HG03097 (cell line): ENCODE results near the gene IL1RAP.
"Not testable (repeated sequence)": the region's sequence is repeated elsewhere in the genome, so short reads cannot be mapped to it uniquely, and the experiment has no call there.

Experiments used
- ATAC-seq: cut with Tn5 transposase; IDR thresholded peaks from one replicate; pipeline ENCODE4 v1.9.1; 2021; ENCODE audit not compliant: unreplicated experiment, low FRiP score

IL1RAP gene

DNA sequence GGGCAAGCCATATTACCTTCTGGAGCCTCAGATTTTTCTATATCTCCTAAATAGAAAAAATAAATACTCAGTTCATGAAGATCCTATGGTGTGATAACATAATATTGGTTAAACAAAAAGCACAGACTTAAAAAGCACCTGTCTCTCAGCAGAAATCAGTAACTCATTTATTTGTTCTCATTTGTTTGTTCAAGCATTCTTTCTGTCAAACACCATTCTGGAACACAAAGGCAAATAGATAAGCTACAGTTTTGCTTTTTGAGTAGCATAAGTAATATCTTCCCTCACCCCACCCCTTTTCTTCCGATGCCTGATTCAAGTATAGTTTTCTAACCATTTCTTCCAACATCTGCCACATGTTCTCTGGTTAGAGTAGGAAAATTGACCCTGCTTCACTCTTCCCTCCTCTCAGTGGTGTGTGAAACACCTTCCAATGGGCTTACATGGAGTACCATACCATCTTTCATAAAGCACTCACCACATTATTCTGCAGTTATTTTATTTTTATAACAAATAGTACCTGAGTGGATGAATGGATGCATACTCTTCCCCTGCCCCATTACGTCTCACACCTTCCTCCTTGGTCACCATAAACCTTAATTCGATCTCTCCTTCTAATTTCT is 8.4 kb upstream of the IL1RAP start:
- ATAC-seq, result no peak

DNA sequence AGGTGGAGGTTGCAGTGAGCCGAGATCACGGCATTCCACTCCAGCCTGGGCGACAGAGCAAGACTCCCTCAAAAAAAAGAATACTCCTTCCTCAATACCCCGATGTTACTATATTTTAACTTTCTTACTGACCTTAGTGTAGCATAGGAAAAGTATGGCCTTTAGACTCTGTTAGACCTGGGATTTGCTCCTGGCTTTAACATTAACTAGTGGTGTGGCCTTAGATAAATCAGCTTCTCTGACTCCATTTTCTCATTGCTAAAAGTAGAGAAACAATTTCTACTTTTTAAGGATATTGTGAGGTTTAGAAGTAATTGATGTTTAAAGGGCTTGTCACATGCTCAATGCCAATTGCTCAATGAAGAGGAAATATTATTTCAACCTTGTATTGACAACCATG is 7.6 kb upstream of the IL1RAP start:
- no peak for ATAC-seq

DNA sequence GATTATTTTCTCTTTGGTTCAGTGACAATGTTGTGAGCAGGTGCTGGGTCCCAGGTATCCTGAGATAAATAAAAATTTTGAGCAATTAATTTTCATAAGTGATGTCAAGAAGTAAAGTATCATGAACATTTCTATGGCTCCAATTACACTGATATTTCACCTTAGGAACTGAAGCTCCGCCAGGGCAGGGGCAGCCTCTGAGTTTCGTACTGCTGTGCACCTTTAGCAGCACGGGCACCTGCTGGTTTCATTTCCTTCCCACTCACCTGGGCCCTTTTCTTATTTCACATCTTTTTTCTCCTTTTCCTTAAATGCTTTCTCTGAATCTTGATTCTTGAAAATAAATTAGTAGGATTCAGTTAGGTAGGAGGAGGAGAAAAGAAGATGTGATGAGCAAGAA is 1.2 kb upstream of the IL1RAP start:
- ATAC-seq, result no peak

DNA sequence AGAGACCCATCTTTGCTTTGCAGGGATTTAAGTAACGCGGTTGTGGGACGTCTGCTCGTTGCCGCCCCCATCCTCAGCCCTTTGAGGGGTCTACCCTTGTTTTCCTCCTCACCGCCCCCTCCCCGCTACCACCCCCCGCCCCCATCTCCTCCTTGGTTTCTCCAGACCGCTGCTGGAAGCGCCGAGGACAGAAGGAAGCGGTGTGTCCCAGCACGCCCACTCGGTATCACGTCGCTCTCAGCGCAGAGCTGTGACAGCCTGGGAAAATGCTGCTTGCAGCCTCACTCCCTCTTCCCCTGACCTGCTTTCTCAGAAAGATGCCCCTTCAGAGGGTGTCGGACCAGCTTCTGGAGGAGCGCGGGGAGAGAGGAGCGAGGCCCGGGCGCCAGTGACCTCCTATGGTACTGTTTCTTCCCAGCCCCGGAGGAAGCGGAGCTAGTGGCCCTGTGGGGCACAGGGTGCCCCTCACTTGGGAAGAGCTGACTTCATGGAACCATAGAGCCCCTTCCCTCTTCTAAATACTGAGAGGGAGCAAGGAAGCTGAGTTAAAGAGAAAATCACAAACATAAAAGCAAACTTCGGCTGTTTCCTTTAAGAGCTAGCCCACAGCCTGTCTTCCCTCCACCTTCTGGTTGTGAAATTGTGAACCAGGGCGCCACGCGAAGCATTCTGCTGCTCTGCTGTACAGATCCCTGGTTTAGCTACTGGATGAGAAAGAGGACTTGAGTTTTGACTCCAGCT is 698 bp downstream of the IL1RAP start:
- no peak for ATAC-seq

DNA sequence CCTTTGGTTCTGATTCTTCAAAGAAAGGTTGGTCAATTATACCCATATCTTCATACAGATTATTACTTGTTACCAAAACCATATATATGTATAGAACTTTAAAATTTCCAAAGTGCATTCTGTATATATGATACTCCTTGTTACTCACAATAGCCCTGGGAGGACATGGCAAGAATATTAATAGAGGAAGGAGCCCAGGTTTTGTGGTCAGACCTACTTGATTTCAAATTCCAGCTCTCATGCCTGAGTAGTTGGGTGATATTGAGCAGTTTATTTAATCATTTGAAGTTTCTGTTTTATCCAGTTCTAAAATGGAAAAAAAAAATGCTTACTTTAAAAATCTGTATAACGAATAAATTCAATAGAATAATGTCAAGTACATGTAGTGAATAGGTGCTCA is 2.5 kb downstream of the IL1RAP start:
- ATAC-seq, result no peak

DNA sequence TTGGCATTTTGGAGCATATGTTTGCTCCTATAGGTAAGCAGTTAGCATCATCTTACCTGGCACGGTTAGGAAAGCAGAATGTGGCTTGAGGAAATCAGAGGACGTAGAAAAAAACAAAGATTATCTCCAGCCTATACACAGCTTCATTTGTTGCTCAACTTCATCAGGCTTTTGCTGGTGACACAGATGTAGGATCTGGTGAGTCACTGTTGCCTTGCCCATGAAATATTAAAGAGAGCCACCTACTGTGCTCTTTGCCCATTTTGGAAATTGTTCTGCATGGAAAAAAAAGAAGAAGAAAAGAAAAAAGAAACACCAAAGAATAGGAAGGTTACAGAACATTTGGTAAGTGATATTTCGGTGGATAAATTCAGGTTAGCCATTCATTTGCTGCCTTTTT is 3.8 kb downstream of the IL1RAP start:
- ATAC-seq, result no peak

DNA sequence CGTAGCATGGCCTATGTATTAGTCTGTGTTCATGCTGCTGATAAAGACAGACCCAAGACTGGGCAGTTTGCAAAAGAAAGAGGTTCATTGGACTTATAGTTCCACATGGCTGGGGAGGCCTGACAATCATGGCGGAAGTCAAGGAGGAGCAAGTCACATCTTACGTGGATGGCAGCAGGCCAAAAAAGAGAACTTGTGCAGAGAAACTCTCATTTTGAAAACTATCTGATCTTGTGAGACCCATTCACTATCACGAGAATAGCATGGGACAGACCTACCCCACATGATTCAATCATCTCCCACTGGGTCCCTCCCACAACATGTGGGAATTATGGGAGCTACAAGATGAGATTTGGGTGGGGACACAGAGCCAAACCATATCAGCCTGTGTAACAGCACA is 4.6 kb downstream of the IL1RAP start:
- not testable (repeated sequence) for ATAC-seq

DNA sequence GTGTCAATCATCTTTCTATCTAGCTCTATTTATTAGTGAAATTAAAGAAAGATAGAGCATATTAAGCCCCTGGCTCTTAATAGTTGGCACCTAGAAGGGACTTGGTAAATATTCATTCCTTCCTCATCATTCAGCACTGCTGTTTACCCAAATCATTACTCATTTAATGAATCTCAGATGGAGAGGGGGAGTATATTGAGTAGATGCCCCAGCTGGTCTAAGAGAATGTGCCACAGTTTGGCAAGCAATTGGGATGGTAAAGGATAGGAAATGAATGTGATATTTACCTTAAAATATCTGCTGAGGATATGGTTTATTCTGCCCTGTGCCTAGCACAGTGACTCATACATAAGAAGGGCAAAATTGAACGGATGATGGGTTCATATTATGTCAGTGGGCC is 6.0 kb downstream of the IL1RAP start:
- ATAC-seq, result no peak

DNA sequence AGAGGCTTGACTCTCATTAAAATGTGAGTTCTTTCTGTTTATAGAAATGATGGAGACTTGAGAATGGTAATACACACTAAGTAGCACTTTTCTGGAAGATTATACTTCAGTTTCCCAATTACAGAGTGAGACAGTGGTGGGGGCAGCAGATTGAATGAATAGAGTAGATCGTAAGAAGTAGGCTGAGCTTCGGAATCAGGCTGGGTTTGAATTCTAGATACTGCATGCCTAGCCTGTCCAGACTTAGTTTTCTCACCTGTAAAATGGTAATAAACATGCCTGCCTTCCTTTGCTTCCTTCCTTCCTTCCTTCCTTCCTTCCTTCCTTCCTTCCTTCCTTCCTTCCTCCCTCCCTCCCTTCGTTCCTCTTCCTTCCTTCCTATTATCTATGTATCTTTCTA is 8.1 kb downstream of the IL1RAP start:
- ATAC-seq, result no peak

DNA sequence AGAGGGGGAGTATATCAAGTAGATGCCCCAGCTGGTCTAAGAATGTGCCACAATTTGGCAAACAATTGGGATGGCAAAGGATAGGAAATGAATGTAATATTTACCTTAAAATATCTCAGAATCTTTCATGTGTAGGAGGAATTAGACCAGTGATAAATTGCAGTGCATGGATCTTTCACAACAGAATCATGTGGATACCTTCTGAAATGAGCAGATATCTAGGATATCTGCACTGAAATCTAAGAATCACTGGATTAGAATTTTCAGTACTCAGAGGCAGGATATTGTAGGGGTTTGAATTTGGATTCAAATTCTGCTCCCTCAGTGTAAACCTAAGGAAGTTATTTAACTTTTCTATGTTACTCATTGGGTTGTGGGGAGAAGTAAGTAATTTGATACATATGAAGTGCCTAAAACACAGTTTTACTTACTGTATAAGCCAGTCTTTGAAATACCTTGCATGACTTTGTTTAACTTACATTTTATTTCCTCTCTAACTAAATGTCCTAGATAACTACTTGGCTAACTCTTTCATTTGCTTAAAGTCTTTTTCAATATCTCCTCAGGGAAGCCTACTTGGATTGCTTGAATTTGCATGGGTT is 8.8 kb downstream of the IL1RAP start:
- ATAC-seq, result no peak

DNA sequence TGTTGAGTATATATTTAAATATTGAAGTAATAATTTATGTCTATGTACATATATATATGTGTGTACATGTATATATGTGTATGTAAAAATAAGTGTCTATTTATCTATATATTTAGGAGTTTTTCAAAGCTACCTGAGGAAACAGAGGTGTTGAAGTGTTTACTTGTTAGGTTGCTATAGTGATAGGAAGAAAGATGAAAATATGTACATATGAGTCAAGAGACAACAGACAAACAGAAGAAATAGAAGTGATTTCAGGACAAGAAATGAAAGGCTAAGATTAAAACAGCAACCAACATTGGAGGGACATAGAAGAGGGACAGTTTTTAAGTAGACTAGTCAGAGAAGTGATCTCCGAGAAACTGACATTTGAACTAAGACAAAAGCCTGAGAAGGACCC is 11.1 kb downstream of the IL1RAP start:
- no peak for ATAC-seq

DNA sequence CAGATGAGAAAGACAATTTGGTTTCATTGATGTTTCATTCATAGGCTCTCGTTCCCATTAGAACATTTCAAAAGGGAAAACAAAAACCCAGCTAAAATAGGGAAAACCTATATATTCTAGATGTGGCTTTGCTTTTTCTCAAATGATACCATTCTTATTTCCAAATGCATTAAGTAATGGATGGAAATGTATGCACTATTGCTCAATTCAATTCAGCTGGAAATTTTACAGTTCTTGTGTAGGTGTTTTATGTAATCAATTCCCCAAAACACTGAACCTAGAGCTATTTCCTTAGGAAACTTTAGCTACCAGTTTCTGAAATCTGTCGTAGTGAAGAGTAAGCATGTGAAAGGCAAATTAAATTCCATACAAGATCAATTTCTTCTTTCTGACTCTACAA is 11.7 kb downstream of the IL1RAP start:
- ATAC-seq, result no peak

DNA sequence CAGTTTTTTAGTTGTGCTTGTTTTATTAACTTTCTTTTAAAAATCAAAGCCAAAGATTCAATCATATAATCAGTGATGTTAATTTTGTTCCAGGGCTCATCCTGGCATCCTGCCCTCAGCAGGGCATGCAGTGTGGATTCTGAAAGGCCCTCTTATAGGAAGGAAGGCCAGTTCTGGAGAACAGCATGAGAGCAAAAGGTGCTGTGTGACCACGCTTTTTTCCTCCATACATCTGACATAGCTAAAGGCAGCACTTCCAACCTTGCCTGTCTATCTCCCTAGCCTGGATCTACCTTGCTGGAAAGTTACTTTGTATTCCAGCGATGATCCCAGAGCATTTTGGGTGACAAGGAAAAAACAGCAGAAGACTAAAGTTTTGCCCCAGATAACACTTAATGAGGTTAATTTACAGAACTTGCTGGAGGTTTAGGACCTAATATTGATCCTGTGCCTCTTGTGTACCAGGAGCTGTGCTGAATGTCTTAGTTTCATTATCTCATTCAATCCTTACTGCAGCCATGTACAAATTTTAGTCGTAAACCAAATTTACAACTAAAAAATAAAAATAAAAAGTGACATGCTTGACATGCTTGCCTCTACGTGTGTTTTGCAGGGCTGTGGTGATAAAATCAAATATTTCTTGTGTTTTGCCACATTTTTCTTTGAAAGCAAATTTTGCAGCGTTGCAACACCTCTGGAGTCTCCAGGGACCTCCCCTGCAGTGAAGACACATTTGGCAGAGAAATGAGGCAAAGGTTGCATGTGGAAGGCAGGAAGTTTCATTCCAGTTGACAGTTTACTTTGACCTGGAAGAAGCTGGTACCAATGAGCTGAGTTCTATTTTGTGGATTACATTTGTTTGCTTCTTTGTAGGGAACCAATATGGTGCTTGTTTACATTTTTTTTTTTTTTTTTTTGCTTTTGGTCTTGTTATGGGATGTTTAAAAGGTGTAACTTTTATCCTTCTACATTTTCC is 13.2 kb downstream of the IL1RAP start:
- no peak for ATAC-seq

DNA sequence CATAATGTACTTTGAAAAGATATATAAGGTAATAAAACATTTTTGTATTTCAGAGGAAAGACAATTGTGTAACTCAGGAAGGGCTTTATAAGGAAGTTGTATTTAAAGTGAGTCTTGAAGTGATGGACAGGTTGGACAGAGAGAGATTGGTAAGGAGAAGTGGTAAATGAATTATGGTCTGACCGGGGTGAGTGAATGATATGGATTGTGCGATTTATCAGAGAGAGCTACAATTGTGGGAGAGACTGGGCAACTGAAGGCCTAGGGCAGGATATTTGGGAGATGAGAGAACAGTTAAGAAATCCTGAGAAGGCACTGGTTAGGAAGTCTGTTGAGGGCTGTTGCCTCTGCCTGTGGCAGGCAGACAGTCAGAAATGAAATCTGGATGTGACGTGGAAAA is 14.8 kb downstream of the IL1RAP start:
- no peak for ATAC-seq

DNA sequence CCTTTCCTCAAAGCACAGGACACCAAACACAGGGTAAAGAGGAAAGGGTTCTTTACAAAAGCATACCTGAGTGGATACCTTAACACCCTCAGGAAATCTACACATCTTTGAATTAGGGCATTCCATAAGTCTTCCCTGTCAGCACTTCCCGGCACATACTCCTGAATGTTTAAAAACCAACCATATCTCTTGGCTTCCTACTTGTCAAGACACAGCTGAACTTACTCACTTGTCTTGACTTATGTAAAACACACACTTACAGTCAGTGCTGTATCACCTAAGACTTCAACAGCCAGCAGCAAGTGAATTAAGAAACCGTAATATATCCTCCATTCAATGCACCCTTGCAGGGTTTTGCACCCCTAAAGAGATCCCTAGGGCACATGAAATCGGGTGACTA is 17.5 kb downstream of the IL1RAP start:
- ATAC-seq, result no peak

DNA sequence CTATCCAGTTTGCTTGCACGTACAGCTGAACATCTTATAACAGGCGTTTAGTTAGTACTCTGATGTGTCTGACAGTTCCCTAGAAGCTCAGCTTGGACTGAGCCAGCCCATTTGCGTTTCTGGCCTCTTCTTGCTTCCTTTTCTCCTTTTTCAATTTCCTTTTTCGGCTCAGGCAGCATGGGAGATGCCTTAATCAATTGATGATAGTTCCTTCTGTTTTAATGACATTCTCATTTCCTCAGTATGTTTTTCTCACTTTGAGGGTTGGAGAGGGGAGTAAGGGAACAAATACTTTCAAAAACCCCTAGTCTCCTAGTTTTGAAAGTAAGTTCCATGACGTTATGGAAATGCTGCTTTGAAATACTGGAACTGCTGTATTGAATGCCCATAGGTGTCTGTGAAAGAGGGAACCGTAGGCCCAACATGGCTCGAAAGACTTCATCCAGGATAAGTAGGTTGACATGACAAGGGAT is 18.9 kb downstream of the IL1RAP start:
- ATAC-seq, result no peak

DNA sequence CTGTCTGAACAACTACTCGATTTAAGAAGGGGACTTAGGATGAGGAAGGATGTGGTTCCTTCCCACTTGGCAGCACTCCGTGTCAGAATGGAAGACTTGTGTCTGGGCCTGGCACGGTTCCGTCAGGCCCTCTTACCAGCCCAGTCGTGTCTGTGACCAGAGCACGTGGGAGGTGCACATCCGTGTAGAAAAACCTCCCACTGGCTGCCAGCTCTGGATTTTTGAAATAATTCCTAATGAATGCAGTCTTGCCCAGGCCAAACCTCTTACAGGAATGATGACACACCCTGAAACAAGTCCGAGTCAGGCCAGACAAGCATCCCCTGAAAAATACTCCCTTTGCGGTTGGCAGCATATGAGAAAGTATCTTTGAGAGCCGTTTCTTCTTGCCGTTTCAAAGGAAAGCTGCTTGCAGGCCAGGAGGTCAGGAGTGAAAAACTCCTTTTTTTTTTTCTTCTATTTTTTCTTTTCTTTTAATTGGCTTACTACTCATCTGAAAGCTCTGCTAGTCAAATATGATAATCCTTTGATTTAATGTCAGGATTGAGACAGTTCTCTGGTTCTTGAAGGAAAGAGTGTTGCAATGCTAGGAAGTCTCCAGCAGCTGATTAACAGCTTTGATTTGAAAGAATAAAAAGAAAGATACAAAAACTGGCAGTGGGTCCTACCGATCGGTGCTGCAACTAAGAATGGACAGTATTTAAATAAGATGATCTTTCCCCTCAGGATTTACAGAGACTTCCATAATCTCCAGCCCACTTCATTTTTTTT is 19.8 kb downstream of the IL1RAP start:
- ATAC-seq, result no peak

DNA sequence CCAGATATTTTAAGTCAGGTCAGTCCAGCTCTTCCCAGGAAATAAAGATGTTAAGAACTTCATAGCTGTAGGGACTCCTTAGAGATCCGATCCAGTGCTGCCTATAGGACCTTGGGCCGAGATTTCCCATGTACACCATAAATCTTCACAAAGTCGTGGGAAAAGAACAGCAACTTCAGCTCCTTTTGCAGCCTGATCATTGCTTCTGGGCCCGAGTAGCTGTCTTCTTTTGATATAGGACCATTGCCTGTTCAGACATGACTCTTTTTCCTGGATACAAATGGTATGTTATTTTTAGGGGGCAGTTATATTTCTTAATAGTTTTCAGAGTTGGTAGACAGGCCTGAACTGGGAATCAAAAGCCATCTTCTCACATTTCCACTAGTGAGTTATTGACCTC is 20.5 kb downstream of the IL1RAP start:
- ATAC-seq, result no peak

DNA sequence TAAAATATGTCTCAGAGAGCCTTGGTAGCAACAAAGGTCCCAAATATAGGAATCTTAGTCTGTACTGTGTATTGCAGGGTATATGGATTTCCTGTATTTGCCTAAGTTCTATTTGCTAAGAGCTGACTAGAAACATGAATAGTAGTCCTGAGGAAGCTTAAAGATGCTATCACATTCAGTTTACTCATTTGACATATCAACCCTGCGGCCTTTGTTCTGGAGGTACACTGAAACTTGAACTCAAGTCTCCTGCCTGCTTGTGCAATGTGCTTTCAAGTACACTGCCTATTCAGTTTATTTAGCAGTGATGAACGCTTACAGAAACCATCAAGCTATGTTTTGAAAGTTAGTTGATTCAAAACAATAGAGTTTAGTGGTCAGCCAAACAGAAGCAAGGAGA is 21.1 kb downstream of the IL1RAP start:
- ATAC-seq, result no peak

DNA sequence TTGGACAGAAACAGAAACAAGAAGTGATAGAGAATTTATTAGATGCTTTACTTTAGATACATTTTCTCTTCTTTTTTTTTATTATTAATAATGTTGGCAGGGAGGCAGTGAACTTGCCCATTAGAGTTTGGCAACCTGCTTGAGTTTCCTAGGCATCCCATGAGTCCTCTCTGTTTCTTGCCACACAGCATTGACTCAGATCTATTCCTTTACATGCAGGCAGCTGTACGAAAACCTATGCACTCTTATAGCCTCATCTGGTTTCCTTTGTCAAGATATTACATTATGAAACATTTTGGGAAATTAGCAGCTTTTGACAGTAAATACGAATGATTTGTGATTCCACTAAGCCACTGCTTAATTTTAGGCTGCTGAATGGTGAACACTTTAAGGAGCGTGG is 23.3 kb downstream of the IL1RAP start:
- no peak for ATAC-seq
